ENCODE data around the gene SIX4. TPM values are rescaled to one million over a fixed set of nuclear protein-coding genes. Genes with fewer than 3 reads are reported as not detected.

The SIX4 gene
- polyA plus RNA-seq (2012; ENCODE audit: missing spikeins) = not detected

DNA sequence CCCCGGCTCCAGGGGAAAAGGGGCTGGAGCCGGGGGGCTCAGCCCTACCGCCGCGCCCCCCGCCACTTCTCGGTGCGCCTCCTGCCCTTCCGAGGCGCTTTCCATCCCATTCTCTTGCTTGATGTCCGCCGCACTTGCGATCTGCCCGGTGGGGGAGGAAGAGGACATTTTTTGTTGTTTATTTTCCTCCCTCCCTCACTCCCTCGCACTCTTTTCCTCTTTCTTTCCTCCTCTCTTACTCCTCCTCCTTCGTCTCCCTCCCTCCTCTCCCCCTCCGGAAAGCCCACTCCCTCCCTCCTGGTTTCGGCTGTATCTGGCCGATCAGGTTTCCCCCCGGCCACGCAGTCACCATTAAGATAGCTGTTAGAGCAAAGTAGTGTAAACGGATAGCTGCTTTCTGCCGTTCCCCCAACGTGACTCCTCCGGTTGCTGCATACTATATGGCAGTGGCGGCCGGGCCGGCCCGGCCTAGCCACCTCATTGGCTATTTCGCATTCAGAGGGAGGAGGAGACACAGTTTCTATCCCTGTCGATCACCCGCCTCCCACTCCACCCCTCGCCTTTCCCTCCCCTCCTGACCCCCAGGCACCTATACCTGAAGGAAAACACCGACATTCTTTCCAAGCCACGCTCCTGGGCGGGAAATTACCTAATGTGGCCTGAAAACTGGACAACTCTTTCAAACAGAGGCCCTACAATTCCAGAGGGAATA is at the start of gene SIX4:
TSS of gene SIX4 (minus strand) at position 445 of the 712 bp plus-strand sequence. CDS start at position 168, 277 bp downstream.
- FAIRE-seq = peak; percentile 42
- TF ChIP-seq POLR2AphosphoS5 (IDR thresholded peaks at IDR 0.05; ENCODE audit: low read depth, low read length) (no peak), POLR2A (IDR thresholded peaks at IDR 0.05; ENCODE audit: low read depth, low read length) (no peak), TAF1 (IDR thresholded peaks at IDR 0.05; ENCODE audit: borderline replicate concordance, low read depth, low read length) (no peak)
- DNase-seq (ENCODE audit: insufficient read length) = peak; percentile 34

DNA sequence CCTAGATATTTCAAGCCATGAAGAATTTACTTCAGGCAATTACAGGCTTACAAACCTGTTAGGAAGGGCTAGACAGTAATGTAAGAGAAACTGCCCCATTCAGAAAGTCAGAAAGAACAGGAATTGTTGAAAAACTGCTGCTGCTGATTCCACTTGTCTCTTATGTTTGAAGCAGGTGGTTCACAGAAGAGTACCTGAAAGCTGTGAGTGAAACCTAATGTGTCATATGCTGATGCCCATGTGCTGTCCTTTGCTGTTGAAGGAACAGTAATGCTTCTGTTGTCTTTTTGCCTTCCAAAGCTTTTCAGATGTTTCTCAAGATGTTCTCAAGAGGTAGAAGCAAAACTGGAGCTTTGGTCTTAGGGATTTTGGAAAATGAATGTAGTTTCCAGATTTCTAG is 49.4 kb upstream of the SIX4 start:
- no peak for DNase-seq (ENCODE audit: insufficient read length)
- no peak for TF ChIP-seq POLR2A (IDR thresholded peaks at IDR 0.05; ENCODE audit: low read depth, low read length)
- TF ChIP-seq POLR2AphosphoS5 (IDR thresholded peaks at IDR 0.05; ENCODE audit: low read depth, low read length) = no peak
- no peak for TF ChIP-seq TAF1 (IDR thresholded peaks at IDR 0.05; ENCODE audit: borderline replicate concordance, low read depth, low read length)
- no peak for FAIRE-seq

DNA sequence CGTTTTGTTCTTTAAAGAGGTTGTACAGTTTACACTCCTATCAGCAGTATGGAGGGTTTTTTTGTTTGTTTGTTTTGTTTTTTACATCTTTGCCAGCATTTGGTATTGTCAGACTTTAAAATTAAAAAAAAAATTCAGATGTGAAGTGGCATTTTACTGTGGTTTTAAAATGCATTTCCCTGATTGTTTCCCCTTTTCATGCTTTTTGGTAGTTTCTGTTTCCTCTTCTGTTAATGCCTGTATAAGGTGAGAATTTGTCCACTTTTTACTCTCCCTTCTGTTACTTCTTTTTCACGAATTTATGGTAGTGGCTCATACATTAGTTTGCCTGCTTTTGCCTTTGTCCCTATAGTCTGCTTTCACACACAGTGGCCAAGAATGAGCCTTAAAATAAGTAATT is 47.0 kb upstream of the SIX4 start:
- no peak for TF ChIP-seq POLR2AphosphoS5 (IDR thresholded peaks at IDR 0.05; ENCODE audit: low read depth, low read length)
- TF ChIP-seq POLR2A (IDR thresholded peaks at IDR 0.05; ENCODE audit: low read depth, low read length) = no peak
- TF ChIP-seq TAF1 (IDR thresholded peaks at IDR 0.05; ENCODE audit: borderline replicate concordance, low read depth, low read length) = no peak
- FAIRE-seq (no peak), DNase-seq (ENCODE audit: insufficient read length) (no peak)

DNA sequence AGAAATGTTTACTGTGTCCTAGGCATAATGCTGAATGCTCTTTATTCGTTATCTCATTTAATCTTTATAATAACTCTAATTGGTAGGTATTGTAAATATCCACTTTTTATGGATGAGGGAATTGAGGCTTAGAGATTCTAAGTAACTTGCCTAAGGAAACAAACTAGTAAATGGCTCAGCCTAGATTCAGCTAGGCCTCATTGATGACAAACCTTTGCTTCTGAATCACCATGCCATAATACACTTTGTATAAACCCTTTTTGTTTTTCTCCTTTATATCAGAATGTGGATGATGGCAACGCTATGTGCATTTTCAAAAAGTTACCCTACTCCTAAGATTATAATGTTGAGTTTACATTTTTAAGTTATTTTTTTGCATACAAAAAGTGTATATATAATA is 44.5 kb upstream of the SIX4 start:
- no peak for TF ChIP-seq TAF1 (IDR thresholded peaks at IDR 0.05; ENCODE audit: borderline replicate concordance, low read depth, low read length)
- TF ChIP-seq POLR2A (IDR thresholded peaks at IDR 0.05; ENCODE audit: low read depth, low read length) = no peak
- TF ChIP-seq POLR2AphosphoS5 (IDR thresholded peaks at IDR 0.05; ENCODE audit: low read depth, low read length) = no peak
- FAIRE-seq (no peak), DNase-seq (ENCODE audit: insufficient read length) (no peak)

DNA sequence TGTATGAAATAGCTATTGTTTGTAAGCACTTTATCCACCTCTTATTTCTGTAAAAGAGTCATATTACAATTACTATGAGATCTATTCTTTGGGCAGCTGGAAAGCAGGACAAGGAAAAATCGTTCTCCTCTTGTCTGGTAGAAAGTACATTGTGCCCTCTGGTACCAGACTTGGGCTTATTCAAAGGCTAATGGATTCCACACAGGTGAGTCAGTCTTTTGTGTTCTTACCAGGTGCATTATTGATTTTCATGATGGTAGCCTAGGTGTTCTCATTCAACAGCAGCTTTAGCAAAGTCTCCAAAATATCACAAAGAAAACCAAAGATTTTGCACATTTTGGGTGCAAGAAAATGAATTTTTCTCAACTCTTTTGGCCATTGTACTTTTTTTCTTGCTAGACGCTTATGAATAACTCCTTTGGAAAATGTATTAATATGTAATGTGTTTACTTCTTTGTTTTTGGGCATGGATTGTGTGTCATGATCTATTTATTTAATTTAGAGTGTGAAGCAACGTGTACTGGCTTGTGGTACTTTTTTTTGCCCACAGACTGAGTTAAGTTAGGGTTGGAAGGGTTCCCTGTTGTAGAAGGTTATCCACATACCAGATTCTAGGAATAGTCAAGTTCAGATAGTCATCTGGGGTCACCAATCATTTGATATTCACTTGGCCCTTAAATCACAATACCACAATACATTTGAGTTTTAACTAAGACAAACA is 36.7 kb upstream of the SIX4 start:
- no peak for TF ChIP-seq TAF1 (IDR thresholded peaks at IDR 0.05; ENCODE audit: borderline replicate concordance, low read depth, low read length)
- no peak for TF ChIP-seq POLR2A (IDR thresholded peaks at IDR 0.05; ENCODE audit: low read depth, low read length)
- TF ChIP-seq POLR2AphosphoS5 (IDR thresholded peaks at IDR 0.05; ENCODE audit: low read depth, low read length) = no peak
- no peak for FAIRE-seq
- DNase-seq (ENCODE audit: insufficient read length) = no peak

DNA sequence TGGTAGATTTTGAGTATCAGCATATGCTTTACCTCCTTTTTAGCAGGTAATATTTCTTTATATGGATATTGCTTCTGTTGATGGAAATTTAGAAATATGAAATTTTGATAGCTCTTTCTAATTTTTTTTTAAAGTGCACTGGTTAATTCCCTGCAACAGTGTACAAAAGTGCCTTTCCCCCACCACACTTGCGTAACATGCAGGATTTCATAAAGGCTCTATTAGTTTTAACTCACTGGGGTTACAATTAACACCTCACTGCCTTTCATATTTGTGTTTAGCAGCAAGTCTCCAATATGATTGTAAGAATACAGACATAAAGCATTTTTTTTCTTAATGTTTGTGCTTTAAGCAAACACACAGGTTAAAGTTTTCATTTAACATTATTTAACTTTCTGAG is 36.1 kb upstream of the SIX4 start:
- TF ChIP-seq POLR2AphosphoS5 (IDR thresholded peaks at IDR 0.05; ENCODE audit: low read depth, low read length) = no peak
- TF ChIP-seq POLR2A (IDR thresholded peaks at IDR 0.05; ENCODE audit: low read depth, low read length) = no peak
- TF ChIP-seq TAF1 (IDR thresholded peaks at IDR 0.05; ENCODE audit: borderline replicate concordance, low read depth, low read length) = no peak
- DNase-seq (ENCODE audit: insufficient read length) = no peak
- FAIRE-seq = no peak

DNA sequence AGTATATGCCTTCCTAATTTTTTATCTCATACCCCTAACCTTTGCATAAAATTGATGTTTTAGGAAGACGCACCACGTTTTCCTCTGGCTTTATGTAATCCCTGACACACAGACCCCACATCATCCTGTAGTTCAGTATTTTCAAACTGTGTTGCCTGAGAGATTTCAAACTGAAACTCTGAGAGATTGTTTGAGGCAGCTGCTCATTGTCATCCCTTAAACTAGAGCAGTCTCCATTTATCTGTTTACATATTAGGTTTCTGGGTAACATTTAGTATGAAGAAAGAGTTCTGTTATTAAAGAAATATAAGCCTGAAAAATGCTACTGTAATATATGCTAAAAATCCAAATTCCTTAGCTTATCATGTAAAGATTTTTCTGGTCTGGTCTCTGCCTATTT is 34.7 kb upstream of the SIX4 start:
- FAIRE-seq = no peak
- no peak for TF ChIP-seq TAF1 (IDR thresholded peaks at IDR 0.05; ENCODE audit: borderline replicate concordance, low read depth, low read length)
- no peak for TF ChIP-seq POLR2A (IDR thresholded peaks at IDR 0.05; ENCODE audit: low read depth, low read length)
- no peak for TF ChIP-seq POLR2AphosphoS5 (IDR thresholded peaks at IDR 0.05; ENCODE audit: low read depth, low read length)
- no peak for DNase-seq (ENCODE audit: insufficient read length)

DNA sequence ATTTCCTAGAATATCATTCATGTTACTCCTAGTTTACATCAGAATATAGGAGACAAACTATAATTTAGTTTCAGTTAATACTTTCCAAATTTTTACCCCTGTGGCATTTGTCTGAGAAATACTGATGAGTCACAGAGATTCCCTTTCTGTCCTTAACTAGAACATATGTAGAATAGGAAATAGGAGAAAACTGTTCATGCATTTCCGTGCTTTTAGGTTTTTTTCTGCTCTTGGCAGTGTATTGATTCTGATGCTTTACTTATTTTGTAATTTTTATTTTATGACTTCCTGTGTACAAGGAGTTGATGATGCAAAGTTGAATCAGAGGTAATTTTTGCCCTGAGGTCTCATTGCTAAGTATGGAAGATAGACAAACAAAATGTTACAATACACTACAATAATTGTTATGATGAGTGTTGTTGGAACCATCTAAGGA is 33.4 kb upstream of the SIX4 start:
- DNase-seq (ENCODE audit: insufficient read length) (no peak), FAIRE-seq (no peak)

DNA sequence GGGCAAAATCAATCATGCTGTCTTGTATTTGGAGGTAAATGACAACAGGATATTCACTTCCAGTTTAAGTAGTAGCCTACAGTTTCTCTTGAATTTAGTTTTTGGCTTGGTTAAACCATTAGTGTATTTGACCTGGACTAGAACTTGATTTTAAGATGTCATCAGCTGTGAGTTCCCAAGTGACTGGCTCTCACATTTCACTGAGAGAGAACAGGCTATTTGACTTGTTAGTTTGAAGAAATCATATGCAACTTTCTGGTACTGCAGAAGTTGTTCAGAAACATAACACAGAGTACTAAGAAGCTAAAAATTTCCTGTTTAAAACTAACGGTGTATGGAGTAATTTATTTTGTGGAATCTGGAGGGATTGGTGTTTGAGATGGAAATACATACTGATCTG is 32.7 kb upstream of the SIX4 start:
- TF ChIP-seq TAF1 (IDR thresholded peaks at IDR 0.05; ENCODE audit: borderline replicate concordance, low read depth, low read length) = no peak
- DNase-seq (ENCODE audit: insufficient read length) = no peak
- FAIRE-seq = peak; percentile 33

More for the DNA sequence above, 33.4 kb upstream of the SIX4 start:
- TF ChIP-seq POLR2A (IDR thresholded peaks at IDR 0.05; ENCODE audit: low read depth, low read length) = no peak
- TF ChIP-seq POLR2AphosphoS5 (IDR thresholded peaks at IDR 0.05; ENCODE audit: low read depth, low read length) = no peak
- no peak for TF ChIP-seq TAF1 (IDR thresholded peaks at IDR 0.05; ENCODE audit: borderline replicate concordance, low read depth, low read length)

DNA sequence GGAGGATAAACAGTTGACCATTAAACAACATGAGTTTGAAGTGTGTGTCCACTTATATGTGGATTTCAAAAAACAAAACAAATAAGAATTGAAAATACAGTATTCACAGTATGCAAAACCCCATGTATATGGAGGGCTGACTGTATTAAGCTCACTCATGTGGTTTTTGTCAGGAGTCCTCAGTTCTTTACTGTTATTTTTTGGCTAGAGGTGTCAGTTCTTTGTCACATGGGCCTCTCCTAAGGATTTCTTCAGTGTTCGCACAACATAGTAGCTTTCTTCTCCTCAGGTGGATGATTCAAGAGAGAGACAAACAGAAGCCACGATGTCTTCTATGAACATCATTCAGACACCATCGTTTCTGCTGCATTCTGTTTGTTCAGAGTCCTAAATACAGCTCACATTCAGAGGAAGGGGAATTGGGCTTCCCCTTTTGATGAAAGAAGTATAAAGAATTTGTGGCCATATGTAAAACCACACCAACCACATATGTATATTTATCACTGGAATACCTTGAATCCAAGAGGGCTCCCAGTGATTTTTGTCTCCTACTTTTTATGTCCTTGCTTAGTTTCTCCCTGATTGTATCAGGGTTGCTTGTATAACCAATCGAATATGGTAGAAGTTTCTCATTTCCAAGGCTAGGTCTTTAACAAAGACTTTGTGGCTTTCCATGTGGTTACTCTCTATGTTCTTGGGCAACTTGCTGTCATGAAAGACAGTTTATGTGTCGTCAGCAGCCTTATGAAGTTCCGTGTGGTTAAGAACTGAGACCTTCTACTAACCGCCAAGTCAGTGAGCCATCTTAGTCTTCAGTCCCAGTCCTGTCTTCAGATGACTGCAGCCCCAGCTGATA is 29.3 kb upstream of the SIX4 start:
- DNase-seq (ENCODE audit: insufficient read length) = peak; percentile 31
- no peak for TF ChIP-seq TAF1 (IDR thresholded peaks at IDR 0.05; ENCODE audit: borderline replicate concordance, low read depth, low read length)
- TF ChIP-seq POLR2AphosphoS5 (IDR thresholded peaks at IDR 0.05; ENCODE audit: low read depth, low read length) = no peak
- no peak for TF ChIP-seq POLR2A (IDR thresholded peaks at IDR 0.05; ENCODE audit: low read depth, low read length)
- FAIRE-seq = peak; percentile 85

DNA sequence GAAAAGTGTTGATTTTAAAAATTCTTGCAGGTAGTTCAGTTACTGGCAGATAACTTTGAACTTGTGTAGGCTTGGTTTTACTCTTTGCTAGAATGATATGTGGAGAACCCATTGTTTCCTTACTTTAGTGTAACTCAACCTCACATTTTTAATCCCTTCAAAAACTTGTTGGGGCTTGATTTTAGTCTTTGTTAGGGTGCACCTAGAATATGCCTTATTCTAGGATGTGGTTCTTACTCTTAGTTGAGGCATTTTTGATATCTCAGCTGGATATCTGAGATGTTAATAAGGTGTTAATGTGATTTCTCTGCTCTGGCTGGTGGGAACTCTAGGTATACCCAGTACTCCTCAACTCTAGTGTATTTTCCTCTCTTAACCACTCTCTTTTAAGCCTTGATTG is 20.4 kb upstream of the SIX4 start:
- TF ChIP-seq POLR2A (IDR thresholded peaks at IDR 0.05; ENCODE audit: low read depth, low read length) (no peak), POLR2AphosphoS5 (IDR thresholded peaks at IDR 0.05; ENCODE audit: low read depth, low read length) (no peak), TAF1 (IDR thresholded peaks at IDR 0.05; ENCODE audit: borderline replicate concordance, low read depth, low read length) (no peak)
- FAIRE-seq = no peak

More for the DNA sequence above, 20.4 kb upstream of the SIX4 start:
- DNase-seq (ENCODE audit: insufficient read length) = no peak
